Chondrocyte (in vitro differentiated cells): Measurements from ENCODE around the gene APOLD1. TPM values are rescaled to one million over a fixed set of nuclear protein-coding genes. Genes with fewer than 3 reads are reported as not detected.

Experiments used
- DNase-seq: peaks from one replicate; pipeline ENCODE4 v3.0.0; 2021; ENCODE audit warnings: mixed read lengths, low spot score
- H3K27ac Mint-ChIP-seq: one replicate; pipeline ENCODE4 v1.8.0; 2021; ENCODE audit warnings: mild to moderate bottlenecking, moderate library complexity, mixed read lengths; ENCODE audit not compliant: unreplicated experiment
- H3K27me3 Mint-ChIP-seq: 2 replicates; pipeline ENCODE4 v1.8.0; 2021; ENCODE audit warnings: low read depth, mixed read lengths
- H3K36me3 Mint-ChIP-seq: 2 replicates; pipeline ENCODE4 v1.8.0; 2021; ENCODE audit warnings: low read depth, mixed read lengths
- H3K4me1 Mint-ChIP-seq: 2 replicates; pipeline ENCODE4 v1.8.0; 2021; ENCODE audit warnings: low read depth, mild to moderate bottlenecking, mixed read lengths
- H3K4me3 Mint-ChIP-seq: one replicate; pipeline ENCODE4 v1.8.0; 2021; ENCODE audit warnings: mild to moderate bottlenecking, moderate library complexity, mixed read lengths; ENCODE audit not compliant: unreplicated experiment
- H3K9me3 Mint-ChIP-seq: 2 replicates; pipeline ENCODE4 v1.8.0; 2021; ENCODE audit warnings: low read depth, mixed read lengths
- total RNA-seq: library from RNA; stranded (reverse); gene quantifications from 3 replicates; pipeline ENCODE4 v1.2.1, GENCODE V29; 2021
- TF ChIP-seq, protein P1 (sequence below): fragments of 200-600 bp; sonication (generic); IDR thresholded peaks from 2 replicates; pipeline ENCODE4 v1.5.0; 2021; ENCODE audit warnings: antibody characterized with exemption, mild to moderate bottlenecking, moderate library complexity

The APOLD1 gene
- total RNA-seq, 1 donor from 2014 or later = 7.1 TPM

DNA sequence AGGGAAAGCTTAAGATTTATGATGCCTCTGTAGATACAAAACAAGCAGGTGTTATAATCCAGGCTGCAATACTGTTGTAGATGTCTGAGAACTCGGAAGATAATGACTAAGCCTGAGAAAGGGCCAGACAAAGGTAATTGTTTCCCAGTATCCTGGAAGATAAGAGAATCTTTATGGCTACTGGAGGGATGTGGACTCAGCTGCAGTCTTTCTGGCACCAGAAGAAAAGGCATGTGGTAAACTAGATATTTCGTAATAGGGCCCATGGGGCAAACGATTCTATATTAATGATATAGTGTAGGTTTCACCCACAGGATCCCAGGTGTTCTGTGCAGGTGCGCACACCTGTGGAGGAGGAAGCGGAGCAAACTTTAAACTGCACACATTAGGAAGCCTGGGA is 9.2 kb upstream of the APOLD1 start:
- Mint-ChIP-seq H3K4me1 (peaks cover 15% of the 10 kb centered on the region), H3K27me3 (no peaks in the 10 kb centered on the region), H3K27ac (no peak overlapping the region), H3K36me3 (peaks cover 1% of the 10 kb centered on the region), H3K4me3 (no peak overlapping the region), H3K9me3 (no peaks in the 10 kb centered on the region)
- no peak for DNase-seq
- TF ChIP-seq, protein P1, sequence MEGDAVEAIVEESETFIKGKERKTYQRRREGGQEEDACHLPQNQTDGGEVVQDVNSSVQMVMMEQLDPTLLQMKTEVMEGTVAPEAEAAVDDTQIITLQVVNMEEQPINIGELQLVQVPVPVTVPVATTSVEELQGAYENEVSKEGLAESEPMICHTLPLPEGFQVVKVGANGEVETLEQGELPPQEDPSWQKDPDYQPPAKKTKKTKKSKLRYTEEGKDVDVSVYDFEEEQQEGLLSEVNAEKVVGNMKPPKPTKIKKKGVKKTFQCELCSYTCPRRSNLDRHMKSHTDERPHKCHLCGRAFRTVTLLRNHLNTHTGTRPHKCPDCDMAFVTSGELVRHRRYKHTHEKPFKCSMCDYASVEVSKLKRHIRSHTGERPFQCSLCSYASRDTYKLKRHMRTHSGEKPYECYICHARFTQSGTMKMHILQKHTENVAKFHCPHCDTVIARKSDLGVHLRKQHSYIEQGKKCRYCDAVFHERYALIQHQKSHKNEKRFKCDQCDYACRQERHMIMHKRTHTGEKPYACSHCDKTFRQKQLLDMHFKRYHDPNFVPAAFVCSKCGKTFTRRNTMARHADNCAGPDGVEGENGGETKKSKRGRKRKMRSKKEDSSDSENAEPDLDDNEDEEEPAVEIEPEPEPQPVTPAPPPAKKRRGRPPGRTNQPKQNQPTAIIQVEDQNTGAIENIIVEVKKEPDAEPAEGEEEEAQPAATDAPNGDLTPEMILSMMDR = no peak

DNA sequence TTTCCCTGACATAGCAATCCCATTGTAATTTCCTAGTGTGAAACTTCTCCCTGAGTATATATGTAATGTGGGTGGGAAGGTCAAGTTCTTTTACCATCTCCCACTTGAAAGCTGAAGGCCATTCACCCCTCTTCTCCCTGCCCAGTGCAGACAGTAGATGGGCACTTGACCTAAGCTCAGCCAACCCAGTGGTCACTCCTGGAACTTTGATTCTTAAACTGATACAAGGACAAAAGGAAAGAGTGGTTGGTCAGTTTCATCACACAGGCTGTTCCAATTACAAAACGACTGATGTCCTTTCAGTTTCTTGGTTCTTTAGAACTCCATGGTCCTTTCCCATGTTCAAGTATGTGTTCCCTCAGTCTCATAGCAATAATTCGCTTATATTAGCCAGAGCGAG is 8.4 kb upstream of the APOLD1 start:
- Mint-ChIP-seq H3K36me3 (peaks cover 1% of the 10 kb centered on the region), H3K4me3 (no peak overlapping the region), H3K9me3 (no peaks in the 10 kb centered on the region), H3K4me1 (peaks cover 15% of the 10 kb centered on the region), H3K27me3 (no peaks in the 10 kb centered on the region), H3K27ac (no peak overlapping the region)
- DNase-seq = no peak
- TF ChIP-seq, protein P1 = no peak

DNA sequence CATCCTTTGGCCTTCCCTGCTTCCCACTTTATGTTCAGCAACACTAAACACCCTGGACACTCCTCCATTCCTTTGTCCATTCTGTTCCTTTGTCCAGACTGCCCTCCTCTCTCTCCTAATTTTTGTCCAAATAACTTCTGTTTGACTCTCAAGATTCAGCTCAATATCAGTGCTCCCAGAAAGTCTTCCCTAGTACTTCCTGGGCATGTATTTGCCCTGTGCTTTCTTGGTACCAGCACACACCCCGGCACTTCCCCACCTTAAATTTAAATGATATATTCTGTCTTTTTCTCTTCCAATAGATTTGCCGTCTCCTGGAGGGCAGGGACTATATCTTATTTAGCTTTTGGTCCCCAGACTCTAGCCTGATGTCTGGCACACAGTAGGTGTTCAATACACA is 6.5 kb upstream of the APOLD1 start:
- DNase-seq = no peak
- Mint-ChIP-seq H3K4me3 (no peak overlapping the region), H3K27me3 (no peaks in the 10 kb centered on the region), H3K9me3 (no peaks in the 10 kb centered on the region), H3K36me3 (no peaks in the 10 kb centered on the region), H3K4me1 (peaks cover 15% of the 10 kb centered on the region), H3K27ac (peak overlapping the region; percentile 83)
- TF ChIP-seq, protein P1 = no peak

DNA sequence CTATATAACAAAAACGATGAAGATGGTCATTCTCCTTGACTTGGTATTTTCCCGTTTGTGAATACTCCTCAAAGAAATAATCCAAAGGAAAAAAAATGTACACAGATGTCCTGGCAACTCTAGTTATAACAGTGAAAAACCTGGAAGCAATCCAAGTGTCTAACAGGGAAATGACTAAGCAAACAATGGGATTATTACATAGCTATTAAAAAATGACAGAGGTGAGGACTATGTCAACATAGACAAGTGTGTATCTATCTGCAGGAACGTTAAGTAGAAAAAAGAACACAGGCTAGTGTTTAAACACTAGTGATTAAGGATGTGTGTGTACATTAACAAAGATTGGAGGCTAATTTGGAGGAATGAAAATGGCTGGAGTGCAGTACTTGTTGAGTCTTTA is 5.9 kb upstream of the APOLD1 start:
- TF ChIP-seq, protein P1 = no peak
- no peaks in the 10 kb centered on the region for H3K9me3 Mint-ChIP-seq
- DNase-seq = no peak
- no peaks in the 10 kb centered on the region for H3K36me3 Mint-ChIP-seq
- peak overlapping the region; percentile 83 for H3K27ac Mint-ChIP-seq
- no peaks in the 10 kb centered on the region for H3K27me3 Mint-ChIP-seq
- no peak overlapping the region for H3K4me3 Mint-ChIP-seq
- H3K4me1 Mint-ChIP-seq = peaks cover 19% of the 10 kb centered on the region

DNA sequence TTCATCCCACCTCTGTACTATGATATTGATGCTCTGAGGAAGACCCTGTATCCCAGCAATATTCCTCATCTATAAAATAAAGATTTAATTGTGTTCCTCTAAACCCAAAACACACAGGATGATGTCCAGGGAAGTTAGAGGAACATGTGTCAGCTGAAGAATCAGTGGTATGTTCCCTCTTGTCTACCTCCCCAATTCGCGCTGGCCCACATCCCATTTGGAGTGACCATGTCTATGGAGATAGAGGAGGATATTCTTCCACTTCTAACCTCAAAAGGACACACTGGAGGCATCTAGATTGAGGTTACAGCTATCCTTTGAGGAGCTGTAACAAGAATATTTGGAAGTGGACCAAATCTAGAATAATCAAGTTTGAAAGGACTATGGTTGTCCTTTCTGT is 1.3 kb upstream of the APOLD1 start:
- Mint-ChIP-seq H3K36me3 (no peaks in the 10 kb centered on the region), H3K9me3 (no peaks in the 10 kb centered on the region), H3K4me1 (peaks cover 48% of the 10 kb centered on the region), H3K4me3 (no peak overlapping the region), H3K27me3 (no peaks in the 10 kb centered on the region), H3K27ac (peak overlapping the region; percentile 96)
- DNase-seq = no peak
- TF ChIP-seq, protein P1 = no peak
